Epithelial cell of proximal tubule (primary cell): ENCODE measurements around the gene FAM149A. TPM values are rescaled to one million over a fixed set of nuclear protein-coding genes. Genes with fewer than 3 reads are reported as not detected.

Experiments
- DNase-seq: peaks from one replicate; pipeline ENCODE4 v3.0.0-alpha.2; 2011; ENCODE audit warnings: low read depth
- H3K4me3 ChIP-seq: 2 replicates; pipeline ENCODE4 v1.5.1; 2011; ENCODE audit warnings: low read depth, mild to moderate bottlenecking, low read length
- CTCF ChIP-seq: conservative IDR thresholded peaks from 2 replicates; pipeline ENCODE4 v1.5.1; 2012; ENCODE audit warnings: low read depth, mild to moderate bottlenecking, low read length
- total RNA-seq: library from RNA; depleted of rRNA; stranded (reverse); fragments of >200 nt; gene quantifications from 2 replicates; pipeline ENCODE4 v1.2.3, GENCODE V29; 2015

FAM149A gene
- total RNA-seq, 1 donor from 2014 or later = 25.1 TPM

- H3K4me3 ChIP-seq = no peak overlapping the region
- no peak for TF ChIP-seq CTCF
- DNase-seq = no peak
Observed at GRCh38 chr4:186151499-186151898, 47.0 kb downstream of the FAM149A start.

DNA sequence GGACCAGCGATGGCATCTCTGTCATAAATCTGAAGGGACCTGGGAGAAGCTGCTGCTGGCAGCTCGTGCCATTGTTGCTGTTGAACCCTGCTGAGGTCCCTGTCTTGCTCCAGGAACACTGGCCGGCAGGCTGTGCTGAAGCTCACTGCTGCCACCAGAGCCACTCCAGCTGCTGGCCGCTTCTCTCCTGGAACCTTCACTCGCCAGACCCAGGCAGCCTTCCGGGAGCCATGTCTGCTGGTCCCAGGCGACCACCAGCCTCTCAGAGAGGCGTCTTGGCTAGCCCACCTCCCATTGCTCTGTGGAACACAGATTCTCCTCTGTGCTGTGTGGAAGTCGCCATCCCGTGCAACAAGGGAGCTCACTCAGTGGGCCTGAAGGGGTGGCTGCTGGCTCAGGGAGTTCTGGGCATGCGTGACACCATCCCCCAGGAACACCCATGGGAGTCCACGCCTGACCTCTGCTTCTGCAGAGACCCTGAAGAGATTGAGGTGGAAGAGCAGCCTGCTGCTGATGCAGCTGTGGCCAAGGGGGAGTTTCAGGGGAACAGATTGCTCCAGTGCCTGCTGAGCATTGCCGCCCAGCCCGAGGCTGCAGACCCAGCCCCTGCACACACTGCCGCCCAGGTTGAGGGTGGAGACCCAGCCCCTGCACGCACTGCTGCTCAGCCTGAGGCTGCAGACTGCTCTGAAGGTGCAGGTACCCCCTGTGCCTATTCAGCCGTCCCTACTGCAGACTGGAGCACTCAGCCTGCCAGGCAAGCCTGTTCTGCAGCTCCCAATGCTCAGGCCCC lies 53.7 kb downstream of the FAM149A start:
- no peak for DNase-seq
- no peak overlapping the region for H3K4me3 ChIP-seq
- TF ChIP-seq CTCF = no peak

- H3K4me3 ChIP-seq = no peak overlapping the region
- TF ChIP-seq CTCF = no peak
- DNase-seq = no peak
Observed at GRCh38 chr4:186158966-186159365, 54.5 kb downstream of the FAM149A start.

GRCh38 chr4:186159613-186160012 lies 55.1 kb downstream of the FAM149A start:
- DNase-seq = no peak
- no peak overlapping the region for H3K4me3 ChIP-seq
- no peak for TF ChIP-seq CTCF

- H3K4me3 ChIP-seq = no peak overlapping the region
- DNase-seq = no peak
- no peak for TF ChIP-seq CTCF
Observed at GRCh38 chr4:186161138-186161537, 56.6 kb downstream of the FAM149A start.

GRCh38 chr4:186166852-186167512 lies 62.5 kb downstream of the FAM149A start:
- no peak for TF ChIP-seq CTCF
- no peak for DNase-seq
- H3K4me3 ChIP-seq = no peak overlapping the region
